ENCODE results near the gene MGAT4B. TPM values are rescaled to one million over a fixed set of nuclear protein-coding genes. Genes with fewer than 3 reads are reported as not detected.

MGAT4B gene
- total and polyA plus RNA-seq, 4 donors: 42.0 to 156 (median 83.7) TPM

GRCh38 chr5:179828756-179829421, 22.2 kb upstream of the MGAT4B start:
- no peak overlapping the region for H3K4me3 ChIP-seq (ENCODE audit: low read depth in 1 of 3, low read length in 3 of 3)
- no peaks in the 10 kb centered on the region for H3K27me3 ChIP-seq (ENCODE audit: control insufficient read depth in 4 of 4, insufficient read depth in 4 of 4, low read length in 3 of 4)
- TF ChIP-seq GABPA (IDR thresholded peaks at IDR 0.05 in 1 of 2, conservative IDR thresholded peaks at IDR 0.05 in 1 of 2) (no peak), EGR1 (IDR thresholded peaks at IDR 0.05; ENCODE audit: low read depth in 2 of 2) (no peak), REST (IDR thresholded peaks at IDR 0.05) (no peak), FOXA1 (IDR thresholded peaks at IDR 0.05) (no peak), ATF3 (IDR thresholded peaks at IDR 0.05) (no peak), YY1 (IDR thresholded peaks at IDR 0.05) (no peak), HNF4G (IDR thresholded peaks at IDR 0.05) (no peak), TAF1 (conservative IDR thresholded peaks at IDR 0.05) (no peak), NR2F2 (IDR thresholded peaks at IDR 0.05) (no peak), HNF4A (conservative IDR thresholded peaks at IDR 0.05) (no peak), SP1 (IDR thresholded peaks at IDR 0.05) (no peak), FOXA2 (IDR thresholded peaks at IDR 0.05) (no peak)
- no peaks in the 10 kb centered on the region for H3K9me3 ChIP-seq (ENCODE audit: control insufficient read depth in 4 of 4, low read length in 3 of 4)
- DNase-seq (ENCODE audit: low spot score): no peak
- H3K36me3 ChIP-seq (ENCODE audit: control insufficient read depth in 4 of 4, insufficient read depth in 3 of 4, low read depth in 1 of 4, low read length in 3 of 4): peaks cover 30 to 72% (median 68%) of the 10 kb centered on the region in 4 donors
- no peak overlapping the region for H3K27ac ChIP-seq (ENCODE audit: low read depth in 1 of 2, low read length in 2 of 2)
- 94% methylated on average over 3 of the region's 3 CpGs for WGBS
- H3K9ac ChIP-seq (ENCODE audit: low read depth in 1 of 2, low read length in 2 of 2): no peak overlapping the region
- H3K4me1 ChIP-seq (ENCODE audit: control insufficient read depth in 4 of 4, insufficient read depth in 4 of 4, low read length in 3 of 4): peaks cover 2 to 54% (median 42%) of the 10 kb centered on the region in 4 donors

DNA sequence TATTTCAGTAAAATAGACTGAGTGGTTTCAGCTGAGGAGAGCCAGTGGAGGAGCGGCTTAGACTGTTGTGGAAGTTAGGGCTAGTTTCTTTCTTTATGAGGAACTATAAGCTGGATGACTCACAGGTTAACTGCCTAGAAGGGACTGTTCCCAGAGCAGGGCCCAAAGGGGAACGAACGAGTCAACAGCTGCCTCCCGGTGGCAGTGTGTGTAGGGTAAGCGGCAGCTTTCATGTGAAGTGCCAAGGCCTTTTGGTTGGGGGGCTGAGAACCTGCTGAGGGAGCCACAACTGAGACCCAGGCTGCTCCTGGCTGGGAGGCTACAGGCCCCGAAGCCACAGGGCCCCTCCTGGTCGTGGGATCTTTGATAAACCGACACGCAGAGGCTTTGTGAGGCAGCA, 21.0 kb upstream of the MGAT4B start:
- H3K4me1 ChIP-seq (ENCODE audit: control insufficient read depth in 4 of 4, insufficient read depth in 4 of 4, low read length in 3 of 4): peaks cover 6 to 65% (median 47%) of the 10 kb centered on the region in 4 donors

DNA sequence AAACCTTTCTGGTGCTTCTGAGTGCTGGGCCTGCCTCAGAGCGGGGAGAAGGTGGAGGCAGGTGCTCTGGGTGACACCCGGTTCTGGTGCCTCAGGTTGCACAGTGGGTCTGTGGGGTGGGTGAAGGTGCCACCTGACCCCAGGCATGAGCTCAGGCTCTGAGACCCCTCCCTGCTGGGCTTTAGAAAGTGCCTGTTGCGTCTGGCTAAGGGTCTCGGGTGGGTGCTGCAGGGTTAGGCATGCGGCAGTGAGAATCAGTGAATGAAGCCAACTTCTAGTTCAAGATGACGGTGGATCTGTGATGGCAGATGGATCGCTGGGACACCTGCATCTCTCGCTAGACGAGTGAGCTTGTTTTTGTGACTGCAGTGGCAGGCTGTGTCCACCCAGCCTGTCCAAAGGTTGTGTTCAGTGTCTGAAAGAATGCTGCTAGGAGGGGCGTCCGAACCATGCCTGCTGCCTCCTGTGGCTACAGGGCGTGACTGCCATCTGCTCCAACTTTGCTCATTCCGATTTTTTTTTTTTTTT, 19.1 kb upstream of the MGAT4B start:
- no peak for DNase-seq (ENCODE audit: low spot score)
- H3K9ac ChIP-seq (ENCODE audit: low read depth in 1 of 2, low read length in 2 of 2): no peak overlapping the region
- H3K4me3 ChIP-seq (ENCODE audit: low read depth in 1 of 3, low read length in 3 of 3): no peak overlapping the region
- peaks cover 11 to 59% (median 48%) of the 10 kb centered on the region in 4 donors for H3K4me1 ChIP-seq (ENCODE audit: control insufficient read depth in 4 of 4, insufficient read depth in 4 of 4, low read length in 3 of 4)
- 48% methylated on average over 13 of the region's 13 CpGs for WGBS
- no peaks in the 10 kb centered on the region for H3K27me3 ChIP-seq (ENCODE audit: control insufficient read depth in 4 of 4, insufficient read depth in 4 of 4, low read length in 3 of 4)
- H3K9me3 ChIP-seq (ENCODE audit: control insufficient read depth in 4 of 4, low read length in 3 of 4): no peaks in the 10 kb centered on the region
- peaks cover 24 to 52% (median 47%) of the 10 kb centered on the region in 4 donors for H3K36me3 ChIP-seq (ENCODE audit: control insufficient read depth in 4 of 4, insufficient read depth in 3 of 4, low read depth in 1 of 4, low read length in 3 of 4)
- no peak overlapping the region for H3K27ac ChIP-seq (ENCODE audit: low read depth in 1 of 2, low read length in 2 of 2)
- TF ChIP-seq TAF1 (conservative IDR thresholded peaks at IDR 0.05) (no peak), ATF3 (IDR thresholded peaks at IDR 0.05) (no peak), MAX (IDR thresholded peaks at IDR 0.05) (no peak), GABPA (IDR thresholded peaks at IDR 0.05 in 1 of 2, conservative IDR thresholded peaks at IDR 0.05 in 1 of 2) (no peak), HNF4G (IDR thresholded peaks at IDR 0.05) (no peak), YY1 (IDR thresholded peaks at IDR 0.05) (no peak), REST (IDR thresholded peaks at IDR 0.05) (no peak), RAD21 (IDR thresholded peaks at IDR 0.05) (peak; percentile 9 to 60), NR2F2 (IDR thresholded peaks at IDR 0.05) (no peak), RXRA (IDR thresholded peaks at IDR 0.05) (peak in 1 of 2 donors; percentile 11), FOXA2 (IDR thresholded peaks at IDR 0.05) (no peak)
- TF ChIP-seq, protein P1, sequence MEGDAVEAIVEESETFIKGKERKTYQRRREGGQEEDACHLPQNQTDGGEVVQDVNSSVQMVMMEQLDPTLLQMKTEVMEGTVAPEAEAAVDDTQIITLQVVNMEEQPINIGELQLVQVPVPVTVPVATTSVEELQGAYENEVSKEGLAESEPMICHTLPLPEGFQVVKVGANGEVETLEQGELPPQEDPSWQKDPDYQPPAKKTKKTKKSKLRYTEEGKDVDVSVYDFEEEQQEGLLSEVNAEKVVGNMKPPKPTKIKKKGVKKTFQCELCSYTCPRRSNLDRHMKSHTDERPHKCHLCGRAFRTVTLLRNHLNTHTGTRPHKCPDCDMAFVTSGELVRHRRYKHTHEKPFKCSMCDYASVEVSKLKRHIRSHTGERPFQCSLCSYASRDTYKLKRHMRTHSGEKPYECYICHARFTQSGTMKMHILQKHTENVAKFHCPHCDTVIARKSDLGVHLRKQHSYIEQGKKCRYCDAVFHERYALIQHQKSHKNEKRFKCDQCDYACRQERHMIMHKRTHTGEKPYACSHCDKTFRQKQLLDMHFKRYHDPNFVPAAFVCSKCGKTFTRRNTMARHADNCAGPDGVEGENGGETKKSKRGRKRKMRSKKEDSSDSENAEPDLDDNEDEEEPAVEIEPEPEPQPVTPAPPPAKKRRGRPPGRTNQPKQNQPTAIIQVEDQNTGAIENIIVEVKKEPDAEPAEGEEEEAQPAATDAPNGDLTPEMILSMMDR (IDR thresholded peaks at IDR 0.05; ENCODE audit: low read depth, low read length, missing input control): peak; percentile 8

More for the DNA sequence above, 21.0 kb upstream of the MGAT4B start:
- H3K36me3 ChIP-seq (ENCODE audit: control insufficient read depth in 4 of 4, insufficient read depth in 3 of 4, low read depth in 1 of 4, low read length in 3 of 4): peaks cover 28 to 64% (median 59%) of the 10 kb centered on the region in 4 donors
- no peak overlapping the region for H3K4me3 ChIP-seq (ENCODE audit: low read depth in 1 of 3, low read length in 3 of 3)
- H3K27me3 ChIP-seq (ENCODE audit: control insufficient read depth in 4 of 4, insufficient read depth in 4 of 4, low read length in 3 of 4): no peaks in the 10 kb centered on the region
- no peak for TF ChIP-seq TAF1 (conservative IDR thresholded peaks at IDR 0.05)
- no peak for DNase-seq (ENCODE audit: low spot score)
- H3K9me3 ChIP-seq (ENCODE audit: control insufficient read depth in 4 of 4, low read length in 3 of 4): no peaks in the 10 kb centered on the region
- WGBS: 68% methylated on average over 9 of the region's 9 CpGs
- H3K9ac ChIP-seq (ENCODE audit: low read depth in 1 of 2, low read length in 2 of 2): no peak overlapping the region
- H3K27ac ChIP-seq (ENCODE audit: low read depth in 1 of 2, low read length in 2 of 2): peak overlapping the region in 1 of 2 donors; percentile 14
